Neural progenitor cell (in vitro differentiated cells): ENCODE results near the gene FOXL3.

Experiments used
- CTCF ChIP-seq: fragments of 200-600 bp; sonication (generic); IDR thresholded peaks from 2 replicates; pipeline ENCODE4 v1.5.1; 2017; ENCODE audit warnings: antibody characterized with exemption, mild to moderate bottlenecking
- EZH2phosphoT487 ChIP-seq: fragments of 200-600 bp; sonication (generic); IDR thresholded peaks from 2 replicates; pipeline ENCODE4 v1.6.1; 2017; ENCODE audit warnings: antibody characterized with exemption

DNA sequence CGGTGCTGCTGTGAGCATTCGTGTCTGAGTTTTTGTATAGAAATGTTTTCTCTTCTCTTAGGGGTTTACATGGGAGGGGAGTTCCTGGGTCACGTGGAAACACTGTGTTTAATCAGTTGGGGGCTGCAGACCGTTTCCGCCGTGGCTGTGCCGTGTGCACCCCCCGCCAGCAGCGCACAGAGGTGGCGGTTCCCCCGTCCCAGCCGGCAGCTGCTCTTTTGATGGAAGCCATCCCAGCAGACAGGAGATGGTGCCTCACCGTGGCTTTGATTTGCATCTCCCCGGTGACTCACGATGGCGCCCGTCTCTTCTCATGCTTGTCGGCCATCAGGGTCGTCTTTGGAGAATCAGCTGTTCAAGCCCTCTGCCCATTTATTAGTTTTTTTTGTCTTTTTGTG is 34.9 kb upstream of the FOXL3 start:
- TF ChIP-seq EZH2phosphoT487 (no peak), CTCF (no peak)
